HG03103 (cell line): Measurements from ENCODE around the gene TCEAL4.
"Not testable (repeated sequence)": the region's sequence is repeated elsewhere in the genome, so short reads cannot be mapped to it uniquely, and the experiment has no call there.

Source experiments
- ATAC-seq: cut with Tn5 transposase; IDR thresholded peaks from one replicate; pipeline ENCODE4 v1.9.1; 2021; ENCODE audit warnings: low read depth; ENCODE audit not compliant: unreplicated experiment

The TCEAL4 gene

DNA sequence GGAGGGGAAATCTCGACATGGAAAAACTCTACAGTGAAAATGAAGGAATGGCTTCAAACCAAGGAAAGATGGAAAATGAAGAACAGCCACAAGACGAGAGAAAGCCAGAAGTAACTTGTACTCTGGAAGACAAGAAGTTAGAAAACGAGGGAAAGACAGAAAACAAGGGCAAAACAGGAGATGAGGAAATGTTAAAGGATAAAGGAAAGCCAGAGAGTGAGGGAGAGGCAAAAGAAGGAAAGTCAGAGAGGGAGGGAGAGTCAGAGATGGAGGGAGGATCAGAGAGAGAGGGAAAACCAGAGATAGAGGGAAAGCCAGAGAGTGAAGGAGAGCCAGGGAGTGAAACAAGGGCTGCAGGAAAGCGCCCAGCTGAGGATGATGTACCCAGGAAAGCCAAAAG lies 1.3 kb downstream of the TCEAL4 start:
- no peak for ATAC-seq

DNA sequence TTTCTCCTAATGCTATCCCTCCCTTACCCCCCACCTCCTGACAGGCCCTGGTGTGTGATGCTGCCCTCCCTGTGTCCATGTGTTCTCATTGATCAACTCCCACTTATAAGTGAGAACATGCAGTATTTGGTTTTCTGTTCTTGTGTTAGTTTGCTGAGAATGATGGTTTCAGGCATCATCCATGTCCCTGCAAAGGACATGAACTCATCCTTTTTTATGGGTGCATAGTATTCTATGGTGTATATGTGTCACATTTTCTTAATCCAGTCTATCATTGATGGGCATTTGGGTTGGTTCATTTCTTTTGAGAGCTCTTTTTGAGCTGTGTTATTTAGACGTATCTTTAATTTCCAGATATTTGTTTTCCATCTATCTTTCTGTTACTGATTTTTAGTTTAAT lies 7.0 kb downstream of the TCEAL4 start:
- not testable (repeated sequence) for ATAC-seq

DNA sequence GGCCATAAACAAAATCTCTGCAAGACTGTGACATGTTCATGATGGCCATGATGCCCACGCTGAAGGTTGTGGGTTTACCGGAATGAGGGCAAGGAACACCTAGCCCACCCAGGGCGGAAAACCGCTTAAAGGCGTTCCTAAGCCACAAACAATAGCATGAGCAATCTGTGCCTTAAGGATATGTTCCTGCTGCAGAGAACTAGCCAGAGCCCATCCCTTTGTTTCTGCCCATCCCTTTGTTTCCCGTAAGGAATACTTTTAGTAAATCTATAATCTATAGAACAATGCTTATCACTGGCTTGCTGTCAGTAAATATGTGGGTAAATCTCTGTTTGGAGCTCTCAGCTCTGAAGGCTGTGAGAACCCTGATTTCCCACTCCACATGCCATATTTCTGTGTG lies 9.9 kb downstream of the TCEAL4 start:
- not testable (repeated sequence) for ATAC-seq

DNA sequence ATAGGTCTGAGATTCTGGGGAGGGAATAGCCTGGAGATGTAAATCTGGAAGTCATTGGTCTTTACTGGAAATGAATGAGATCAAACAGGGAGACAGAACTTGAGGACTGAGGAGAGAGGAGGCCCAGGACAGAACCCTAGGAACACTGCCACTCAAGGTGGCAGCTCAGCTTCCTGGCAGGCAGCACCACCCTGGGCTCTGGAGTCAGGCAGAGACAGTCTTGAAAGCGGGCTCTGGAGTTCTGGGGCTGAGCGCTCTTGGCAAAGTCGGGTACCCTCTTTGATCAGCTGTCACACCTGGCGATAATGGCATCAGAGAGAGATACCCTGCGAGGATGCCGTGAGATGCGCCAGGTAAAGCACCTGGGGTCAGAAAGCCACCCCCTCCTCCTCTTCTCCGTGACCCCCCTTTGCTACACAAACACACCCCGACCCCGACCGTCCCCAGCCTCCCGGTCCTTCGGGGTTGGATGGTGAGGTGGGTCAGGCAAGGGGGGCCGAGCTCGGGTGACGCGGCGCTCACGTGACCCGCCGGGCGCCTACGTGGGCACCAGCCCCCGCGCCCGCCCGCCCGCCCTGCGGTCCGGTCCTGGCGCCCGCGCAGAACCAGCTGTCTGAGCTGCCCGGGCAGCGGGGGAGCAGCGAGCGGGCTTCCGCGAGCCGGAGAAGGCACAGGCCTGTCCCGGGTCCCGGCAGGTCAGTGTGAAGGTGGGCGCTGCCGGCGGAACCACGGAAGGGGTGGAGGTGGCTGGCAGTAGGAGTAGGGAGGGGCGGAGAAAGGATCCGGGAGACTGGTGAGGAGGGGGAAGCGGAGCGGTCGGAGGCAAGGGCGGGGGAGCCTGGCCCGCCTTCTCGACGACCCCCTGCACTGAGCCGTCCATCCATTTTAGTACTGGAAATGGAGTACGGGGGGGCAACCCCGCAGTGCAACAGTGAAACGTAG lies 22.3 kb downstream of the TCEAL4 start, which contains the start of gene TCEAL3:
TSS of gene TCEAL3 (plus strand) at position 600 of the 942 bp plus-strand sequence. CDS start 1,102 bp downstream, outside the sequence.
- peak; percentile 63 for ATAC-seq

DNA sequence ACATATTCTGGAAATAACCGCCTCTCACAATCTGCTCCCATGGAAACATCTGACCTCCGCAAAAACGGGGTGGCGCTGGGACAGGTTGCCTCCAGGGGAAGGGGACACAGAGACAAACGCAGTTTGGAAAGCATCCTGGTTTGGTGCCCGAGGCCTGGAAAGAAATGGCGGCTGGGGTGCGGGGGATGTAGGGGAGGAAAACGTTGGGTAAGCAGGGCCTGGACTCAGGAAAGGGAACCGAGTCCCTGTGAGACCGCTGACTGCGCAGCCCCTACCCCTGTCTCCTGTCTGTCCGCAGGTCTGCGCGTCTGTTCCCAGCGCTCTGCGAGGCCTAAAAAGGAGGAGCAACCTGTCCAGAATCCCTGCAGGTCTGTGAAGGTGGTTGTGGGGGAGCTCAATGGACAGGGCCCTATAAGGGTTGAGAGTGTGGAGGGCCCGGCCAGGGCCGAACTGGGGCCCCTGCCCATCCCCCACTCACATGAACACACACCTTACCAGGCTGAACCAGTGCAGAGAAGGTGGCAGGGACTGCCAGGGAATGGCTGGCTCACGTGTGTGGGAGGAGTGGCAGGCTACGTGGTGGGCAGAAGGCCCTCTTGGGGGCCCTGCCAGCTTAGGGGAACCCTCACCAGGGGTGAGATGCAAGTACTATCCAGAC lies 23.1 kb downstream of the TCEAL4 start:
- peak; percentile 5 for ATAC-seq

DNA sequence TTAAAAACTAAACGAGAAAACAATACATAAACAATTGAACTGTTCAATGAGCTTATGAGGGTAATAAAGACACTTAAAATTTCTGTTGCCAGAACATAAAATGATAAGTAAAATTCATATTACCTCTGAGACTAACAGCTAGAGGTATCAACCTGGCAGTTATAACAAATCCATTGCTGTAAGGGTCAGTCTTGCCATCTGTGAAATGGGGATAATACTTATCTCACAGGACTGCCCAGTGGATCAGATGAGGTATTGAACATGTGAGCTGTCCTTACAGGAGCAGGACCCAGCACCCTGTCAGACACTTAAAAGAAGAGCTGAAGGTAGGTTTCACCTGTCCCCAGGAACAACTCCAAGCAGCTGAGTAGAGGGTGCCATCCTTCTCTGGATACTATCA lies 25.0 kb downstream of the TCEAL4 start:
- ATAC-seq = no peak

DNA sequence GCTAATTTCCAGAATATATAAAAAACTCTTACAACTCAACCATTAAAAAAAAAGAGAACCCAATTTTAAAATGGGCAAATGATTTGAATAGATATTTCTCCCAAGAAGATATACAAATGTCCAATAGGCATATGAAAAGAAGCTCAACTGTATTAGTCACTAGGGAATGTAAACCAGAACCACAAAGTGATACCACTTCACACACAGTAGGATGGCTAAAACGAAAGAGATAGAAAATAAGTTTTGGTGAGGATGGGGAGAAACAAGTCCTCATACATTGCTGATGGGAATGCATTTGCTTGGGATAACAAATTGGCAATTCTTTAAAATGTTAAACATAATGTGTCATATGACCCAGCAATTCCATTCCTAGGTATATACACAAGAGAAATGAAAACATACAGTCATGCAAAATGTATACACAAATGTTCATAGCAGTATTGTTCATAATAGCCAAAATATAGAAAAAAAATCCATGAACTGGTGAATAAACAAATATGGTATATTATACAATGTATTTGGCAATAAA lies 28.1 kb downstream of the TCEAL4 start:
- ATAC-seq = no peak

DNA sequence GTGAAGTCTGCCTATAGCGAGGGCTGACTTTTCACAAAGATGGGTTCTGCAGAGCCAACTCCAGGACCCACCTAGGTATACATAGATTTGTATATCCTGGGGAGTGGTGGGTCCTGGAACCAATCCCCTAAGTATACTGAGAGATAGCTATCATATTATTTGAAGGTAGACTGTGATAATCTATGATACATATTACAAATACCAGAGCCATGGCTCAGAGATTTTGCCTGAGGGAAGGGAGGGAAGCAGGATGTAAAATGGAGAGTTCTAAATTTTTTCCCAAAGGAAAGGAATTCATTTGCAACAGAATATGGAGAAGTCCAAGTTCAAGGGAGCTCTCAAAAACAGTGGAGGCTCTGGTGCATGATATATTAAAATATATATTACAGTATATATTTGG lies 29.7 kb downstream of the TCEAL4 start:
- no peak for ATAC-seq

DNA sequence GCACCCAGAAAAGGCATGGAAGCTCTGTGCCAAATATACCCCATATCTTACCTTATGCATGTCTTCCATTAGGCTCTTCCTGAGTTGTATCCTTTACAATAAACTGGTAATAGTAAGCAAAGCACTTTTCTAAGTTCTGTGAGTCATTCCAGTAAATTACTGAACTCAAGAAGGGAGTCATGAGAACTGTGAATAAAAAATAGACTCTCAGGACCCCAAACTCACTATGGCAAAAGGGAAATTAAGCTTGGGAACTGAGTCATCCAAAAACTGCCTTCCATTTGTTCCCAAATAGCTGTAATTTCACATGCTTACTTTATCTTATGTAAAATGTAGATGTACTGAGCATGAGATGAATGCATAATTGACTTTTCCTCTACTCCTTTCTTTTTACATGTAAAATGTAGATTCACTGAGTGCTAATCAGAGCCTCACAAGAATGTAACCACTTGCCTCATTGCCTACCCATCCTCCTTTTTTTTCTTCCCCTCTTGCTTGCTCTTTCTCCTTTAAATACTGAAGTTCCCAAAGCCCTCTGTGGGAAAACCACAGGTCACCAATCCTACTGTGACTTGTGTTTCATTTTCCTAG lies 30.6 kb downstream of the TCEAL4 start:
- ATAC-seq = no peak

DNA sequence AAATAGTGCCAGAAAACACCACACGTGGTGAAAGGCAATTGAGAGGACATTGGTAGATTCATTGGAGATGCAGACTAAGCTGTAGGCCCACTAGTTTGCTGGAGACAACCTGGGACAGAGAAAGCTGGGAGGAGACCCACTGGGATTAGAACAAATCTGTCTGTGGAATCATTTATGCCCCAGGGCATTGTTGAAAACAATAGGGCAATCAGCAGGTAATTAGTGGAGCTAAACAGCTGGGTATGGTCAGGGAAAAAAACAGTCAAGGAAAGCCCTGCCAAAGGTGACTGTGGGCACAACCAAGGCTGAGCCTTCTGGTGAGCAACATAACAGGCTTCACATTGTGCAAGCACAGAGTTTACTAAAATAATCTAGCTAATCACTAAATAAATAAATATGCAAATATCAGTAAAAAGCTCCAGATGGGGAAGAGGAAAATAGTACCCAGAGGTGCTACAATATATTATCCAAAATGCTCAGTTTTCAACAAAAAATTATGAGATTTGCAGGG lies 31.4 kb downstream of the TCEAL4 start:
- ATAC-seq = no peak

DNA sequence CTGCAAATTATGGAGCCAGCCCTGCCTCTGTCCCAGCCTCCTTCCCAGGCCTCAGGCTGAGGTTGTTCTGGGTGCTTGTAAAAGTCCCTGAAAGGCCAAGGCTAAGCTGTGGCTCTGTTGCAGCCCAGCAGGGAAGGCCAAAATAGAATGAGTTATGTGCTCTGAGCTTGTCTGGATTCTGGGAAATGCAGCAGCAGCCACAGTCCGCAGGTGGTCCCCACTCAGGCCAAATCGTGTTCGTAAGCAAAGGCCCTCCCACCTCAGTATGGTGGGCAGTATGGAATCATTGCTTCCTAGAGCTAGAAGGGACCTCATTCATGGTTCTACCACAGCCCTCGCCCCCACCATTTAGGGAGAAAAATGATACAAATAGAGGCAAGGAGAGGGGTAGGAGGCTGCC lies 38.8 kb downstream of the TCEAL4 start:
- no peak for ATAC-seq

DNA sequence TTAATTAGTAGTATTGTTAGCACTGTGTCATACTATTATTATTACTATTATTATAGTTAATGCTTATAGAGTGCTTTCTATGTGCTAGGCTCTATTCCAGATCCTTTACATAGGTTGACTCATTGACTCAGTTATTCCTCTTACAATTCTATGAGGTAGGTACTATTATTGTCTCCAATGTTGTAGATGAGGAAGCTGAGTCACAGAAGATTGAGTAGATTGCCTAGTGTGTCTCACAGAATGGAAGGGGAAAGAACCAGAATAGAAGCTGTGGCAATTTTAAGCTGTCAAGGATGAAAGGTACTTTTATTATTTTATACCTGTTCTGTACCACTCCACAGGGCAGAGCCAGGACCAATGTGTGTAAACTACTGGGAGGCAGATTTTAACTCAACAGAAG lies 41.5 kb downstream of the TCEAL4 start:
- no peak for ATAC-seq

DNA sequence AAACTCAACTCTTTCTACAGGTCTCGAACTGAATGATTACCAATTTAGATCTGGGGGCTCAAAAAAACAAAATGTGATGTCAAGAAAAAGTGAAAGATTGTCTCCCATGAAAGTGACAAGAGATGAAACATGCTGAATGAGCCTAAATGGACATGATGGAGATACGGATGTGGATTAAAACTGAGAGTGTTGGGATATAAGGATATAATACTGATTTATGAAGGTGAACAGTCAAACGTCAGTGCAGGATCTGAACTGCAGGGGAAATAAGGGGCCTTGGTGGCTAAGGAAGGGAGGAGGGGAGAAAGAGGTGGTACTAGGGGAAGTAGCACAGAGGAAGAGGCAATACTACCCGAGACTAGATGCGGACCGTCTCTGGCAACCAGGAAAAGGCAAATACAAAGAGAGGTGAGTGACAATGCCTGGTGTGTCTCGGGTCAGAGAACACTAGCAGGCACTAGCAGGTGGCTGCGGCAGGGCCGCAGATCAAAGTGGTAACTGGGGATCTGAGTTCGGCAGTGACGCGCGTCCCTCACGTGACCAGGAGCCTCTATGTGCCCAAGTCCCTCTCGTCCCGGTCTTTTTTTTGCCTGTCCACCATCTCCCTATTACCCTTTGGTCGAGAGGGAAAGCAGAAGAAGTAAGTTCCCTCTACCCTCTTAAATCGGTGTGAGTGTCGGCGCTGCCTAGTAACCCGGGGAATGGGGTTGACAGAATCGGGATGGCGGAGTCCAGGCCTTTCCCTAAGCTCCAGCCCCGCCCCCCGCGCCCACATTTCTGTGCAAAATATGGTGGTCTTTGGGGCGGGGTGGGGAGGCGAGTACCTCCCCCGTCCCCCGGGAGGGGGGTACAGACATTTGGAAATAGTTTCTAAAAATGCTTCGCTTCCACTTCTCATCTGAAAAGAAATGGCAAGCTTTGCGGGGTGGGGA lies 43.3 kb downstream of the TCEAL4 start, which contains the start of gene TCEAL1:
TSS of gene TCEAL1 (plus strand) at position 590 of the 932 bp plus-strand sequence. CDS start 942 bp downstream, outside the sequence.
- peak; percentile 57 for ATAC-seq

DNA sequence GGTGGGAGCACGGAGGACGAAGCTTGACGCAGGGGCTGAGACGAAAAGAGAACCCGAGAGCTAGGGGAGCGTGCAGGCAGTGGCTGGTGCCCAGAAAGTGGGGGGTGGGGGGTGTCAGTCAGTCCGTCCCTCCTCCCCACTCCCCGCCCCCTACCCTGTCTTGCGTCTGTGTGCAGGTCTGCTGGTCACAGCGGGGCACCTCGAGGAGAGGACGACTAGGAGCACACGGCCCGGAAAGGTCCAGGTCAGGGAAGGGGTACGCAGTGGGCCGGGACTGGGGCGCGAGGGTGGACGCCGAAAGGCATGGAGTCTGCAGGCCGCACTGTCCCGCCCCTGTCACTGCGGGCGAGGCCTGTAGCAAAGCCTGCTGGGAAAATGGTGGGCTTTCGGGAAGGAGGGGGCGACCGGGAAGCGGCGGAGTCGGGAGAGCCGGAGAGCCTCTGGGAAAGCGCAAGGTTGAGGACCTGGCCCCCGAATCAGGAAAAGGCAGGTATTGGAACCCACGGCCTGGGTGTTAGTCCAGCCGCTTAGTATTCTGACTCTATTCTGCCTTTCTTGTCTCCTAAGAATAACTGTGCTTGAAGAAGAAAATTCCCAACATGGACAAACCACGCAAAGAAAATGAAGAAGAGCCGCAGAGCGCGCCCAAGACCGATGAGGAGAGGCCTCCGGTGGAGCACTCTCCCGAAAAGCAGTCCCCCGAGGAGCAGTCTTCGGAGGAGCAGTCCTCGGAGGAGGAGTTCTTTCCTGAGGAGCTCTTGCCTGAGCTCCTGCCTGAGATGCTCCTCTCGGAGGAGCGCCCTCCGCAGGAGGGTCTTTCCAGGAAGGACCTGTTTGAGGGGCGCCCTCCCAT lies 44.2 kb downstream of the TCEAL4 start:
- ATAC-seq = peak; percentile 31

DNA sequence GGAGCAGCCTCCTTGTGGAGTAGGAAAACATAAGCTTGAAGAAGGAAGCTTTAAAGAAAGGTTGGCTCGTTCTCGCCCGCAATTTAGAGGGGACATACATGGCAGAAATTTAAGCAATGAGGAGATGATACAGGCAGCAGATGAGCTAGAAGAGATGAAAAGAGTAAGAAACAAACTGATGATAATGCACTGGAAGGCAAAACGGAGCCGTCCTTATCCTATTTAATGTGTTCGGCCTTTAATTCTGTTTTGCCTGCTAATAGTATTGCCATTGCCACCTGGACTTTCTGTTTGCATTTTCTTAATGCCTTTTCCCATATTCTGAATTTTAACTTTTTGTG lies 44.8 kb downstream of the TCEAL4 start:
- no peak for ATAC-seq

DNA sequence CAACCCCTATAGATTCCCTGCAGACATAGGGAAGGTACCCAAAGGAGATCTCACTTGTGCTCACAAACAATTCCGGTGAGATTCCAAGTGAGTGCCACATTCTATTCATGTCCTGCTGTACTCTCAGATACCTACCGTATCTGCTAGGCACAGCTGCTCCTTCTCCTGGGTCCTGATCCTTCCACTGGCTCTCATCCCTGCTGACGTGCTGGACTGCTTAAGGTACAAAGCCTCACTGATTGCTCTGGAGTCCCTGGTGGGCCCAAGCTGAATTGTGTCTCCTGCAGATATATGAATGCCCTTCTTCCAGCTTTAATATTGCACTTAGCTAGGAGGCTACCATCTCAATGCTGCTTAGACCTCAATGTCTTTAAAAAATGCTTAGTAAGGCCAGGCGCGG lies 45.8 kb downstream of the TCEAL4 start:
- no peak for ATAC-seq

DNA sequence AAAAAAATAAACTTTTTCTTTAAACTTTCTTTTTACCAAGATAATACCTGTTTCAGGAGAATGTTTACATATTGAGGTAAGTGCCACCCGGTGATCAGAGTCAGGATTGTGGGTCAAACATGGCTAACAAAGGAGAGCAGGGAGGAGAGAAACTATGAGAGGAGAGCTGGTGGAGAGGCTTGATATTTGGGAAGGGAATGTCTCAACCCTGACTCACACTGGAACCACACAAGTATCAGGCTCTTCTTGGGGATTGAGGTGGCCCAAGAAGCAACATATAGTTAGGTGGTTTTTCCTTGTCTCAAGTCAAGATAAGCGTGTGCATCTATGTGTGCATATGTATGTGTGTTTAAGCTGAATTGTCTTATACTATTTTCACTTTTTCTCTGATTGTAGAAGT lies 50.1 kb downstream of the TCEAL4 start:
- no peak for ATAC-seq
